ENCODE measurements around the gene OPCML.

OPCML gene

DNA sequence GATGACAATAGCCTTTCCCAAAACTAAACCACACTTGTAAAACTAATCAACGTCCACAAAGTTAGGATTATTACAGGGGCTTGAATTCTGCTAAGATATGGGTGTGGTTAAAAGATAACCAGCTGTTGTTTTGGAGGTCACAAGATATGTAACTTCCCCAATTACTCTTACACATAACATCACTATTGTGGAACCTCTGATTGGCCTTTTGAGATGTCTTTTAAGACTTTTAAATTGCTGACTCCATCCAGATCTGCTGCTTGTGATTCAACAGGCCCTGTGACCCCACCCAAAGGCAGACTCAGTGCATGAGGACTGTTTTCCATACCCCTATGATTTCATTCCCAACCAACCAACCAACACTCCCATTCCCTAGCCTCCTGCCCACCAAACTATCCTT lies 893.9 kb downstream of the OPCML start:
- DNase-seq: no peak

DNA sequence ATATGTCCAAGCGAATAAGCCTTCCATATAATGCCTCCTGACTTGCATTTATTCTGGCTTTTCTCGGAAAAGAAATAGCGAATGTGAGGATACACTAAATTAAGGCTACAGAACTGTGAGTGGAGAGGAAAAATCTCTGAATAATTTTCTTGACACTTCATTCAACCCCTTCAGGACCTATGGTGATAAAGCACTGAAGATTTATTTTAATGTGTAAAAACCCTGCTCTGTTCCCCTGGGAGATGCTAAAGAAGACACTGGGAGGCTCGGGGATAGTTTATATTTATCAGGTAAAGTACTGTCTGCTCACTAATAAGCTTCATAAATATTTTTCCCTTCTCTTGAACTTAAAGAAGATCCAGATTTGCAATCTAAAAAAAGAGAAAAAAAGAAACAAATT lies 895.8 kb downstream of the OPCML start:
- no peak for DNase-seq

DNA sequence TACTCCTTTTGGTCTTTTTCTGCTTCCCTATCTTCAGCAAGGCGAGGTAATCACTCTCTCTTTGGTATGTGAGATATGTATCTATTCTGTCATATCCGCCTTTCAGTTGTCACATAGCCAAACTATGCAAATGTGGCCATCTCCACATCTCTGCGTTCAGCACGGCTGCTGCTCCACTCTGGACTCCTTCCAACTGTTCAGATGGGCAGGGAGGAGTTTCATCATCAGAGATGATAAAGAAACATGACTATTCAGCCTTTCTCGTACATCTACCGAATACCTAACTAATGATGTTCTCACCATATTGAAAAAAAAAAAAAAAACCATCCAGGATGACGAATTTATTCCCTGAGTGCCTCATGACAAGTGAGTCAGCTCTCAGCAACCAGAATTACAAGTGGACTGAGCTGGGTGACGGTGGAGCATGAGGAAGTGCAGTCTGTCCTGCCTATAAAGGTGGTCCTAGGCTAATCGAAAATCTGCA lies 899.6 kb downstream of the OPCML start:
- peak; percentile 100 for DNase-seq

DNA sequence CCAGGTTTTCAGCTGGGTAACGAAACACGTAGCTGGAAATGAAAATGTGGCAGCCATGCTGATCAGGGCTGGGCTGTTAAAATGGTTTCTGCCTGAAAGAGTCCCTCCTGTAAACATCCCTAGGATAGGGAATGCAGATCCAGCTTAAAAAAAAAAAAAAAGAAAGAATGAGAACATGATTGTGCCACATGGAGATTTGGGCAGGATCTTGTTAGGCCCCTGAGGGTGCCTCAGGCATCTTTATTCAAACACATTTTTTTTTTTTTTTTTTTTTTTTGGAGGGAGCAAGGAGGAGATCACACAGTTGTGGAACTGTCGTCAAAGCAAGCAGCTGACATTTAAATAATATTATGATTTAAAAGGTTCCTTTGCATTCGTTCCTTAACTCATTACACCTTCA lies 900.3 kb downstream of the OPCML start:
- peak; percentile 80 for DNase-seq

DNA sequence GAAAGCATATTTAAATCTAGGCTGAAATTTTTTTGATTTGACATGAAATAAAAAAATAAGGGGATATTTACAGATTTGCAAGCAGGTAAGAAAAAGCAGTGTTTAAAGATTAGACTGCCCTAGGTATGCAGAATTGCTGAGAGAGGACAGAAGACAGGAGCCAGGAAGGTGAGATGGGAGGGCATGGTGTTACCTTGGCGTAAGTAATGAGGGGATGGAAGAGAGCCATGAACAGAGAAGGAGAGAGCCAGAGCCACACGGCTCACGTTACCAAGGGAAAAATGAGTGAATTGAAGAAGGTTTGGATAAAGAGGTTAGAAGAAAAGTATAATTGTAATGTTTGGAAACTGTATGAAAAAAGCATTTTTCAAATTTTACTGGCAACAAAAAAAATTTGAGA lies 904.3 kb downstream of the OPCML start:
- DNase-seq: no peak

DNA sequence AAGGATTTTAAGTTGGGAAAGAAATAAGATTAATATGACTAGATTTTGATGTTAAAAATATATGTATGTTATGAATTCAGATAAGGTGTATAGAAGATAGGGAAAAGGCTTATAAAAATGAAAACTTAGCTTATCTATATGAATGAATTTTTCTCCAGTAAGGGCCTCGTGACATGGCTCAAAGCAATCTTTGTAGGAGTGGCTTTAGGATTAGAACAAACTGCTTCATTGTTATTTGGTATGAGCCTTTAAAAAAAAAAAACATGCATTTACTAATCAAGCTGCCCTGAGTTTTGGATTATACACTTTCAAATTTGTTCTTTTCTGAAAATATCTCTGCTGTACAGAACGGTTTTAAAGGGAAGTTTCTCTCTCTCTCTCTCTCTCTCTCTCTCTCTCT lies 905.9 kb downstream of the OPCML start:
- no peak for DNase-seq

DNA sequence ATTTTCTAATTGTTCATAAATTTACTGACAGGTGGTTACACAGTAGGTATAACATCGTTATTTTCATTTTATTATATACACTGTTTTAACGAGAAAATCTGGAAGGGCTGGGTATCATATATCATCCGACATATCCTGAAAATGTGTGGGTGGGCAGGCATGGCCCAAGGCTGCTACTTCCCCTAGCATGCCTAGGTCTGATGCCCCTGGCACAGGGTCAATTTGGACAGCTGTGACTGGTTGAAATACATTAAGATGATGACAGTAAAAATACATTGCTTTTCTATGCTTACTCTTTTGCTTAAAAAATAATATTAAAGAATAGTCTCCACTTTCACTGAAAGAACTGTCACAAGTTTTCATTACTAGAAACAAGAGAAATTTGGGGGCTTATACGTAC lies 908.8 kb downstream of the OPCML start:
- DNase-seq: no peak

DNA sequence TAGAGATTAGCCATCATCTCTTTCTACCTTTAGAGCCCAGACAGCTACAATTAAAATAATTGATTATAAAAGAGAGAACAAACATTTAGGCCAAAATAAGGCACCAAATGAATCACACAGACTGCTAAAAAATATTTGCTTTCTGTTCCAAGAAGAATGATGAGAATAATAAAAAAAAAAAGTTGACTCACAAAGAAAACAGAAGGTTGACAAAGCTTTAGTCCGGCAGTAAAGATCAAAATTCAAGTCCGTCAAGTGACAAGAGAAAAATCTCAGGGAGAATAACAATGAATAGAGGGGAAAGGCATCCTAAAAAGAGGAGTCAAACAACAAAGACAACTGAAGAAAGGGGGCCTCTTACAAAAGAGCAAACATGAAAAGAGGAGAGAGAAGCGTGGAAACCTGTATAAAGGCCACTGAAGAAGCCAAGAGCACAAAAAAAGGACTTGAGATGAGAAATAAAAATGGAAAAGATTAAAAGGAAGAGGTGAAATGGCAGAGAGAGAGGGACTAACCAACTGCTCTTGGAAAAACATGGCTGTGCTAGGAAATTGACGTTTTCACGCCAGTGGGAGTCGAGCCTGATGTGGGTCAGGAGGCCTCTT lies 910.2 kb downstream of the OPCML start:
- DNase-seq: no peak

DNA sequence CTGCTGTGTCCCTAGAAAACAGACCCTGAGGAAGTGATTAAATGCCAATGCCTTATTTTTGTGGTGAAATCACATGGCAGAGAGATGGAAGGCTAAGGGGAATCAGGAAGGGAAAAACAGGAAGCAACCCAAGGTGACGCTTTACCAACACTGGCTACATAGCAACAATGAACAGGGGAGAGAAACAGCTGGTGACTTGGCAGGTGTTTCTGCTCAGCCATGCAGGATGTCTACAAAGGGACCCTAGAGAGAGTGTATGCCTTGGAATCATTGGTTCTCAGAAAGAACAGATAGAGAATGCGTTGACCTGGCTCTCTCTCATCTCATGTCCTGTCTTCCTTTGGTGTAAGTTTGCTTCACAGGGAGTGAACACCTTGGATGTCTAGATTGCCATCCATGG lies 911.9 kb downstream of the OPCML start:
- no peak for DNase-seq

DNA sequence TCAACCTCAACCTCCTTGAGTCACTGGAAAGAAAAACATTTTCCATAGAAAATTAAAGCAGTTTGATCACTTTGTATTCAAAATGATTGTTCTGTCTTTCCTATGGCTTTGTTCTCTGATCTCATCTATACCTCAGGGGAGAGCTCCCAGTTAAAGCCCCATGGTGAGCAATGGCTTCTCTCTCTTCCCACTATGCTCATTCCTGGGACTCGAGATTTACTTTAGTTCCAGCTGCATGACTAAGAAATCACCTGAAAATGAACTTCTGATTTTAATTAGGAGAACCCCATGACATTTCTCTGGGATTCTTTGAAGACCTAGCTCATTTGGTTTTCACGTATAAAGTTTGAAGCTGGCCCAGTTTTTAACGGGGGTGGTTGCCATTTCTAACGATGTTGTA lies 921.5 kb downstream of the OPCML start:
- no peak for DNase-seq

DNA sequence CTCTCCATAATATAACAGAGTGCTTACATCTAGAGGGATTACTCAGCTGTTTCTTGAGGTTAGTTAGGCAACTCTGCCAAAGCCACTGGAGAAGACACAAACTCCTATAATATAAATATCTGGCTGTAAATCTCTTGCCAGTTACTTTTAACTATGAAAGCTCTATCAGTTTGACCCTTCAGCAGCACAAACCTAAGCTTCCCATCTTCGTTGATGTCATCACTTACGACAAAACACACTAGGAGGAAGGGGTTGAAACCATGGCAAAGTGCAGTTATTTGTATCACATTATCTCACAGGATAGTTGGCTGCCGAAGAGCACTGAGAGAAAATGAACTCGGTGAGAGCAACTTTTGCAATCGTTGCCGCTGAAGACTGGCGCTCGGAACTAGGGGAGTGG lies 922.1 kb downstream of the OPCML start:
- no peak for DNase-seq

DNA sequence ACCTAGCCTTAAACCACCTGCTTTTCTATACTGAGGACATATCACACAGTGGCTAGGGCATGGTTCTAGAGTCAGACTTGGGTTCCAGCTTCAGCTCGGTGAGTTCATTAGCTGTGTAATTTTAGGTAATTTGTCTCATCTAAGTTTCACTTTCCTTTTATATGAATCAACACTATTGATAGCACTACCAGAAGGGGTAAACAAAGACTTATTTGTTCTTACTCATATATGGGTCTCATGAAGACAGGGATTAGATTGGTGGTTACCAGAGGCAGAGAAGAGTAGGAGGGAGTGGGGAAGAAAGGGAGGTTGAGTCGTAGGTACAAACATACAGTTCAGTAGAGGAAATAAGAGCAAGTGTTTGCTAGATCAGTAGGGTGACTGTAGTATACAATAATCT lies 924.7 kb downstream of the OPCML start:
- no peak for DNase-seq

DNA sequence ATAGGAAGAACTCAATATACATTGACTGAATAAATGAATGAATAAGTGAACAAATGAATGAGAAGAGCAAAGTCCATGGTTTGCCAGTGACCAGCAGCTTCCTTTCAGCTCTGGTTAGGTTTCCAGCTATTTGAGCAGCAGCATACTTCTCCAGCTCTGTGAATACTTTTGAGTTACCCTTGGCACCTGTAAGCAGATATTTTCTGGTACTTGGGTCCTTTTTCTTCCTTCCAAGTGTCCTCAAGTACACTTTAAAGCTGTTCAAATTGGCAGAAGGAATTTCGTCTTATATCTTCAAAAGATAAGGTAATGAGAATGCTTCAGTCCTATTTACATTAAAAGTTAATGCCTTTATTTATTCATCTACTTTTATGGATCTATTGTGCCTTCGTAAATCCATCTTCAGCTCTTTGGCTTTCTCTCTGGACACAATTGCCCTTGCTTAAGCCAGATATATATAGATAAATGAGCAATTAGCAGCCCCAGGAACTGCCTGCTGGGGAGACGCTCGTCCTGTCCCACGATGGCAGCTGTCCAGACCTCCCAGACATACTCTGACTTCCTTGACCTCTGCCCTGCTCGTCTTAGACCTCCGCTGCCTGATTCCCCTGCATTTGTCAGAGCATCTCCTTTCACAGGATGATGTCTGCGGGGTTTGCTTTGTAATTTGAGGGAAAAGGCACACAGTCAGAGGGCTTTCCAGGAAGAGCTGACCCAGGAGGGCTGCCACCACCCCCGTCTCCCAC lies 926.3 kb downstream of the OPCML start:
- peak; percentile 54 for DNase-seq

DNA sequence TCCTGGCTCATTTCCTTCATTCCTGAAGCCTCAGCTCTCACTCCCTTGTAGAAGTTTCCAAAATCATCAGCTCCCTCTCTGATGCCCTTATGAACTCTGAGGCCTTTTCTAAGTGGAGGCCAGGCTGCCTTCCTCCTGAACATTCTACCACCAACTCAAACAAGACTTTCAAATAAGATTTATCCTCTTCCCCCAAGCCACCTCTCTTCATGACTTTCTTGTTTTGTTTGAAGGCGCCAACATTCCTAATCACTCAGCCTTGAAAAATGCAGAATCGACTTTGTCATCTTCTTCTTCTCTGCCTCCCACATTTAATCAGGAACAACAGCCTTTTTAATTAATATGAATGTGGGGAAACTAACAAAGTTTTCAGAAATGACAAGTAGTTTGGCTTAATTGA lies 927.9 kb downstream of the OPCML start:
- DNase-seq: peak; percentile 82

DNA sequence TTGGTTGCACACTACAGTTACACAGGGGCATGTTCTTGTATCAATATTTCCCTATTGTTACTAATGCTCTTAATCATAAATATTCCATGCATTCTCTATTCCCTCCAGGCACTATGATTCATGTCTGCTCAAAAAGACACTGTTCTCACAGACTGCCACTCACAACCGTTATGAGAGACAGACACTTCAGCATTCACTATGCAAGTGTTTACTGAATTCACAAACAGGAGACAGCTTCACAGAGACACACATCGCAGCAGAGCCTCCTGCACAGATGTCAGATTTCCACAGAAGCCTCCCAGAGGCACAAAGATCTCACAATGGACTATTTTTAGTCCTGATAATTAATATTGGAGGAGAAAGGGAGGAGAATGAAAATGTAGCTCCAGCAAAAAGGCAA lies 930.4 kb downstream of the OPCML start:
- DNase-seq: peak; percentile 47

DNA sequence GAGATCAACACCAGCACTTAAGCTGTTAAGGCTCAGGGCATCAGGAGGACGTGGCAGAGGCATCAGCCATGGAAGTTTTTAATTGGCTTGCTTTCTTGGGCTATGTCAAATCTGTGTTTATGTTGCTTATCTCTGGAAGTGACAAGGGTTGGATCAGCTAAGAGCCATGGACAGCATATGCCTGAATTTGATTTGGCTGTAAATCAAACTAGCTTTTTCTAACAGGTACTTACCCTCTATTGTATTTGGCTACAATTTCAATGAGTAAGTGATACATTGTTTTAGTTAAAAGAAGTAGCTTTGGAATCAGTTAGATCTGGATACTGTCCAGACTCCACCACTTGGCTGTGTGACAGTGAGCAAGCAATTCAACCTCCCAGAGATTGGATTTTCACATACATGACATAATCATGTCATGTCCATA lies 936.6 kb downstream of the OPCML start:
- no peak for DNase-seq

DNA sequence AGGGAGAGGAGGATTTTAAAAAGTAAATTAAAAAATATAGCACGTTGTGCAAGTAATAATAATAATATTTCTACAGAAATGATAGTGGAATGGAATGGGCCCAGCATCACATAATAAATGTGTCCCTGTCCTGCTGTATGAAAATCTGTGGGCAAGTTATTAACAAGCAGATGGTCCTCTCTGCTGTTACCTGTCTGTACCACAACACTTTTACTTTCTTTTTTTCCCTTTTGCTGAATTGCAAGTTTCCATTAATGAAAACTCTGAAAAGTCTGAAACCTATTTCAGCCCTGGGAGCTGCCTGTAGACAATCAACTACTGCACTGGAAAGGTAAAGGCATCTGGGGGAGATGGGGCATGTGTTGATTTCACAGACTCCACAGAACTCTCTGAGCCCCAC lies 937.1 kb downstream of the OPCML start:
- DNase-seq: no peak

DNA sequence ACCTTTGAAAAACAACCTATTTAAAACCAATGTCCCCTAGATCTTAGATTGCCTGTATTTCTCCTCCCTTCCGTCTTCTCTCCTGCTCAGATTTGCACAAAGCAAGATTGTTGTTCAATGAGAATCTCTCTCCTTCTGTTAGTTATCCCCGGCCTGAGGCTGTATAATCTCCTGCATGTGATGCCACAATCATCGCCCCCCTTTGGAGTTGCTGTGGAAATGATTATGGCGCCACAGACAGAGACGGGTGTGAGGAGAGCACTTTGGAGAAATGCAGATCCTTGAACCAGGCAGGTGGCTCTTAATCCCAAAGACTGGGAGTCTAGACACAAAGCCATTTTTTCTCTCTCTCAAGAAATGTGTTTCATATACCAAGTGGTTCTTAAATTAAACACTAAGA lies 941.3 kb downstream of the OPCML start:
- DNase-seq: no peak

DNA sequence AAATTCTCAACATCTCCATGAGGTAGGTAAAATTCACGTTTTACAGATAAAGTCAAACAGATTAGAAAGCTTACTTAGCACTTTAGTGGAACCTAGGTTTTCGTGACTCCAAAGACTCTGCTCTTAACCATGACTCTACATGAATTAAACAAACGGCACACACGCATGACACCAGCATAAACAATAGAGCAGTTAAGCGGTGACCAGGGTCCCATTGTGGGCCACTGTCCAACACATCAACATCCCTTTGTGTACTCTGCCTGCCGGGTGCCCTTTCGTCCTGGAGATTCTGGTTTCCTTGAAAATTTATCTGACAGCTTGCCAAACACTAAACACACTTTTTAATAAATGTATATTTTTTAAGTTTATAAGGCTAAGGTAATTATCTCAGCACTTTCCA lies 941.7 kb downstream of the OPCML start:
- DNase-seq: no peak

DNA sequence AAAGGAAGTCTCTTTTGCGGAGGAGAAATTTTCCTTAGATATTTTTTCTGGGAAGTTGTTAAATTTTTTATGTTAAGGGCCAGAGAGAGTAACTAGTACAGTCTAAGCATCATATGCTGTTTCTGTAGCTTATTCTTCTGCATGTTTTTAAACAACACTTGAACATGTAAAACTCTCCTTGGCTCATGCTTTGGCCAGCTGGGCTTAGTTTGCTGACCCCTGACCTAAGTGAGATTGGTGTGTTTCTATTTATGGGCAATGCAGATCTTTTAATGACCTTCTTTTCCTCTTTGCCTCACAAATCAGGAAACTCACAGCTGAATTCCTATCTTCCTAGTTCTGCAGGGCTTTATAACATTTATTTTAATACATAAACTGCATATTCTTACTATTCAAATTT lies 942.5 kb downstream of the OPCML start:
- no peak for DNase-seq

DNA sequence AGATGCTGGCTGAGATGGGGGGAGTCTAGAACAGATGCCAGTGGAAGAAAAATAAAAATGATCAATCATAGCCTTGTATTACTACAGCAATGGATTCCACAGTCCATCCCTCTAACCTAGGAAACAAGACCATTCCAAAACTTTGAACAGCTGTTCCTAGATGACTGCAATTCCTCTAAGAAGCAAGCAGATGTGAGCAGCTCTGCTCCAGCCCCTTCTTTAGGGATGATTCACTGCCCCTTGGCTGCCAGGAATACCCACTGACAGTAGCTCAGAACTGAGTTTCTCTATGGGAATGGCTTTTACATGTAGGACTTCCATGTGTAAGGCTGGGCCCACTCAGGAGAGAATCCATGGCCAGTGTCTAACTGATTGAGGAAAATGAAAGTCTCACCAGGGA lies 943.9 kb downstream of the OPCML start:
- peak; percentile 48 for DNase-seq

DNA sequence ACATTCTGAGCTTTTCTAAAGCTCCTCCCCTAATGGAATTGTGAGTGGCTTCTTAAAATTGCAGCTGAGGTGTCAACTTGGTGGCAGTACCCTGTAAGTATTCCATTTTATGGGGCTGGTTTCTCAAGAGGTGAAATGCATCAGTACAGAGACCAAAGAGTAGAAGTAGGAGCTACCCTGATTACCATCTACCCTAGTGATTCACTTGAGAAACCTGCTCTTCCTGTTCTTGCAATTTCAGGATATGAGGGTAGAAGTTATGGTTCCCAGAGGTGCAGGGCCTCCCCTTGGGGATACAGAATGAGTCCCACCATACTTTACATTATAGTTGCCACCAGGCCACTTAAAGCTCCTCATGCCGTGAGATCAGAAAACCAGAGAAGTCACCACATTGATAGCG lies 944.6 kb downstream of the OPCML start:
- no peak for DNase-seq

DNA sequence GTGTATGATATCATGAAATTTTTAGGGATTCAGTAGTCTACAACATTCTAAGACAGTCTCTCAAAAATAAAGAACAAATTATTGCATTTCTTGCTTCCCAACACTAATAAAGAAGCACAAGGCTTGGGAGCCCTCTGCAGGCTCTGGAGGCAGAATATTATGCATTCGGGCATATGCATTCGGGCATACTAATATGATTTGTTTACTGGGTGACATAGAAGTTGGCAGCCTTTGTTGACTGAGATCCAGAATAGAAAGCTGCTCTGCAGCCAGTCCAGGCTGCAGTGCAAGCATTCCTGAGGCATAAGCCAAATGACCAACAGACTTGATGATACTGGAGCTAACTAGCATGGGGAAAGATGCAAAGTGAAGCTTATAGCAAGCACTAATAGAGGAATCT lies 945.5 kb downstream of the OPCML start:
- peak; percentile 13 for DNase-seq

DNA sequence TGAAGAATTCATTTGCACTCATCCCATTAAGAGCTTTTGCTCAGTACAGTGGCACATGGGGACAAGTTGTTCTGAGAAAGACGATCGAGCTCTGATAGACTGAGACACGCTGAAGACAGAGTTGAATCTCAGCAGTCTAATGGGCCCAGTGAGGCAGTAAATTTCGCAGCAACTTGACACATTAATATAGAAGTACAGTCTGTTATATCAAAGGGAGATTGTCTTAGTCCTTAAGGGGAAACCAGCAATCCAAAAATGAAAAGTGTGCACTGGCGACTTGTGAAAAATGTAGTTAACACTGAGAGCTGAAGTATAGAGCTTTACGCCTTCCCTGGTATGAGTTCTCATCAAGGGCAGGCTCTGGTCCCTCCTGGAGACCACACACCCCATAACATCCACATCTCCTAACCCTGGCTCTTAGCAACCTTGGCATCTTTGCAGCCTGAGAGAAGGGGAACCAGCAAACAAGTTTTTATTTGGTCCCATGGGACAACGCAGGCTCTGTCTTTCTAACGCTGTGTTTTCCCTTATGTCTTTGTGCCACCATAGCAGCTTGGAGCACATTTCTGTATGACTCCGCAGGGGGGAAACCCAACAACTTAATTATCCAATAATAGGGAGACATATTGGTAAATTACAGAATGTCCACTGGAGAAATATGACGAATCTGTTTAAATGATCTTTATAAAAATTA lies 952.5 kb downstream of the OPCML start:
- DNase-seq: no peak

All from EL (cell line).